WTC11 (cell line): ENCODE data around the gene ZCCHC13. TPM values are rescaled to one million over a fixed set of nuclear protein-coding genes. Genes with fewer than 3 reads are reported as not detected.

Source experiments
- ATAC-seq: fragments of 200-7000 bp; cut with Tn5 transposase; 2 replicates; pipeline ENCODE4 v1.10.0; 2021; ENCODE audit warnings: mild to moderate bottlenecking, moderate library complexity
- CTCF ChIA-PET: fragments of 300-600 bp; sonication (Branson Sonifier 250); formaldehyde crosslinking; loops from one replicate; lab custom pipeline; 2021; ENCODE audit warnings: antibody characterized with exemption; lab: Charles Lee
- POLR2A ChIA-PET: fragments of 350-600 bp; sonication (Branson Sonifier 250); formaldehyde crosslinking; loops from one replicate; lab custom pipeline; 2021; ENCODE audit warnings: antibody characterized with exemption; lab: Charles Lee
- DNase-seq: peaks from one replicate; pipeline ENCODE4 v3.0.0; 2021; ENCODE audit warnings: low spot score
- H3K27ac Mint-ChIP-seq: 2 replicates; pipeline ENCODE4 v1.8.0; 2021; ENCODE audit warnings: mixed read lengths
- H3K27me3 Mint-ChIP-seq: 2 replicates; pipeline ENCODE4 v1.8.0; 2021; ENCODE audit warnings: low read depth, mild to moderate bottlenecking, moderate library complexity, mixed read lengths
- H3K36me3 Mint-ChIP-seq: 2 replicates; pipeline ENCODE4 v1.8.0; 2021; ENCODE audit warnings: mixed read lengths
- H3K4me1 Mint-ChIP-seq: 2 replicates; pipeline ENCODE4 v1.8.0; 2022; ENCODE audit warnings: mixed read lengths
- H3K4me3 Mint-ChIP-seq: 2 replicates; pipeline ENCODE4 v1.8.0; 2021; ENCODE audit warnings: mild to moderate bottlenecking, moderate library complexity, mixed read lengths
- H3K9me3 Mint-ChIP-seq: 2 replicates; pipeline ENCODE4 v1.8.0; 2021; ENCODE audit warnings: mixed read lengths
- AR ChIP-seq: fragments of 250-450 bp; sonication (Bioruptor Pico); IDR thresholded peaks from 2 replicates; pipeline ENCODE4 v1.9.0; 2021; ENCODE audit warnings: mild to moderate bottlenecking
- ATF1 ChIP-seq: sonication (generic); formaldehyde crosslinking; IDR thresholded peaks from 2 replicates; pipeline ENCODE4 v1.8.1; 2023; ENCODE audit warnings: mild to moderate bottlenecking, moderate library complexity, missing genetic modification reagents
- ATF6 ChIP-seq: sonication (generic); formaldehyde crosslinking; IDR thresholded peaks from 2 replicates; pipeline ENCODE4 v1.8.1; 2023; ENCODE audit warnings: mild to moderate bottlenecking, missing genetic modification reagents
- CBFB ChIP-seq: sonication (generic); formaldehyde crosslinking; IDR thresholded peaks from 2 replicates; pipeline ENCODE4 v1.8.1; 2022; ENCODE audit warnings: mild to moderate bottlenecking, low read depth, missing genetic modification reagents
- CREM ChIP-seq: sonication (generic); formaldehyde crosslinking; IDR thresholded peaks from 2 replicates; pipeline ENCODE4 v1.8.1; 2022; ENCODE audit warnings: mild to moderate bottlenecking, missing genetic modification reagents, moderate library complexity
- ERG ChIP-seq: fragments of 250-450 bp; sonication (Bioruptor Pico); IDR thresholded peaks from 2 replicates; pipeline ENCODE4 v1.8.0; 2021; ENCODE audit warnings: mild to moderate bottlenecking
- ESRRA ChIP-seq: sonication (generic); formaldehyde crosslinking; IDR thresholded peaks from 2 replicates; pipeline ENCODE4 v1.8.1; 2022; ENCODE audit warnings: mild to moderate bottlenecking, missing genetic modification reagents, borderline replicate concordance
- FOXK1 ChIP-seq: sonication (generic); formaldehyde crosslinking; IDR thresholded peaks from 2 replicates; pipeline ENCODE4 v1.8.0; 2022; ENCODE audit warnings: mild to moderate bottlenecking, moderate library complexity, missing genetic modification reagents
- FOXP1 ChIP-seq: sonication (generic); formaldehyde crosslinking; IDR thresholded peaks from 2 replicates; pipeline ENCODE4 v1.8.0; 2022; ENCODE audit warnings: missing genetic modification reagents, mild to moderate bottlenecking, moderate library complexity, borderline replicate concordance
- IRF2 ChIP-seq: sonication (generic); formaldehyde crosslinking; IDR thresholded peaks from 2 replicates; pipeline ENCODE4 v1.8.0; 2022; ENCODE audit warnings: low read depth, missing genetic modification reagents, borderline replicate concordance
- KAT7 ChIP-seq: sonication (generic); formaldehyde crosslinking; IDR thresholded peaks from 2 replicates; pipeline ENCODE4 v1.8.1; 2023; ENCODE audit warnings: missing genetic modification reagents, mild to moderate bottlenecking, borderline replicate concordance
- MXD4 ChIP-seq: fragments of 250-450 bp; sonication (Bioruptor Pico); IDR thresholded peaks from 2 replicates; pipeline ENCODE4 v1.8.0; 2021; ENCODE audit warnings: mild to moderate bottlenecking, moderate library complexity, borderline replicate concordance
- NFATC4 ChIP-seq: fragments of 250-450 bp; sonication (Bioruptor Pico); IDR thresholded peaks from 2 replicates; pipeline ENCODE4 v1.9.0; 2021; ENCODE audit warnings: mild to moderate bottlenecking
- NFYB ChIP-seq: sonication (generic); formaldehyde crosslinking; conservative IDR thresholded peaks from 2 replicates; pipeline ENCODE4 v1.8.0; 2022; ENCODE audit warnings: low read depth, missing genetic modification reagents
- OVOL2 ChIP-seq: fragments of 250-450 bp; sonication (Bioruptor Pico); IDR thresholded peaks from 2 replicates; pipeline ENCODE4 v1.9.0; 2021; ENCODE audit warnings: mild to moderate bottlenecking, borderline replicate concordance
- RELA ChIP-seq: sonication (generic); formaldehyde crosslinking; IDR thresholded peaks from 2 replicates; pipeline ENCODE4 v1.8.1; 2022; ENCODE audit warnings: missing genetic modification reagents, mild to moderate bottlenecking, borderline replicate concordance
- TEAD4 ChIP-seq: sonication (generic); formaldehyde crosslinking; IDR thresholded peaks from 2 replicates; pipeline ENCODE4 v1.8.0; 2022; ENCODE audit warnings: mild to moderate bottlenecking, missing genetic modification reagents
- ZMAT4 ChIP-seq: fragments of 250-450 bp; sonication (Bioruptor Pico); IDR thresholded peaks from 2 replicates; pipeline ENCODE4 v1.9.0; 2021; ENCODE audit warnings: mild to moderate bottlenecking
- ZNF219 ChIP-seq: sonication (generic); formaldehyde crosslinking; IDR thresholded peaks from 2 replicates; pipeline ENCODE4 v1.8.0; 2023; ENCODE audit warnings: missing genetic modification reagents, mild to moderate bottlenecking, borderline replicate concordance
- ZNF416 ChIP-seq: fragments of 250-450 bp; sonication (Bioruptor Pico); IDR thresholded peaks from 2 replicates; pipeline ENCODE4 v1.9.0; 2021; ENCODE audit warnings: mild to moderate bottlenecking, inconsistent platforms
- total RNA-seq: library from RNA; stranded (reverse); gene quantifications from 3 replicates; pipeline ENCODE4 v1.2.3, GENCODE V29; 2021
- TF ChIP-seq, protein P1 (sequence below): fragments of 250-450 bp; sonication (Bioruptor Pico); conservative IDR thresholded peaks from 2 replicates; pipeline ENCODE4 v1.9.0; 2021; ENCODE audit warnings: mild to moderate bottlenecking
- TF ChIP-seq, protein P2 (sequence below): fragments of 250-450 bp; sonication (Bioruptor Pico); IDR thresholded peaks from 2 replicates; pipeline ENCODE4 v1.9.0; 2021; ENCODE audit warnings: moderate library complexity, mild to moderate bottlenecking, inconsistent platforms, borderline replicate concordance

Gene ZCCHC13
- total RNA-seq, 1 experiment from 2014 or later = not detected

DNA sequence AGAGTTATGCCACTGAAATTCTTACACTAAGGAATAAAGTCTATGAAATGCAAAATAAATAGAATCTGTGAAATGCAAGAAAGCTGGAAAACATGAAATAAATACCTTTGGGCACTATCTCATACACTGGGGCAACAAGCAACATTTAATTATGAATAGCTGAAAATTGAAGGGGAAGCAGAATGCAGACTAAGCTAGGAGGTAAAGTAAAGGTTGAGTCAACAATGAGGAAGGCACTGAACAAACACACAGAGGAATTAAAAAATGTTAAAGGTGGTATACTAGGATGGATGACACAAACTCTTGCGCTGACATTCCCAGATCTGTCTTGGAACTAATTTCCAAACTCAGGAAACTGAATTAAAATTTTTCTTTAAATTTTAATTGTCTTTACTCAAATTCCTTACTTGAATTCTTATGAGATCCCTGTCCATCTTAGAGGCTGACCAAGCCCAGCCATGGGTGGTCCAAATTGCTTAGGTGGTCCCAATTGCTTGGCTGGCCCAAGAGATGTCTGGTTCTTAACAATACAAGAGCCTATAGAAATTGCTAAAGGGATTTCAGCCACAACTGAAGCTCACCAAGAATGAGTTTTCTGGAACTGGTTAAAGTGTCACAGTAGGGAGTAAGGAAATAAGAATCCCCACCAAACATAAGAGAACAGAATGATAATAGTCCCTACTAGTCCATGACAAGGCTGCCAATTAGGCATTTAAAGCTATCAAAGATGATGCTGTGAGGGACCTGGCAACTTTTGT lies 41.3 kb upstream of the ZCCHC13 start:
- ATAC-seq (peak; percentile 36), DNase-seq (no peak)
- Mint-ChIP-seq H3K4me1 (peaks cover 59% of the 10 kb centered on the region), H3K27ac (peak overlapping the region; percentile 65), H3K4me3 (no peak overlapping the region), H3K36me3 (peaks cover 16% of the 10 kb centered on the region), H3K9me3 (peaks cover 7% of the 10 kb centered on the region; the same call in 1 of the 2 replicates), H3K27me3 (no peaks in the 10 kb centered on the region)
- POLR2A ChIA-PET = no interaction called here
- TF ChIP-seq ZNF416 (CRISPR knock-in tag) = no peak
- TF ChIP-seq FOXK1 = no peak
- TF ChIP-seq FOXP1 (CRISPR knock-in tag) = no peak
- TF ChIP-seq CBFB (CRISPR knock-in tag) = no peak
- no peak for TF ChIP-seq OVOL2 (CRISPR knock-in tag)
- TF ChIP-seq, protein P1, sequence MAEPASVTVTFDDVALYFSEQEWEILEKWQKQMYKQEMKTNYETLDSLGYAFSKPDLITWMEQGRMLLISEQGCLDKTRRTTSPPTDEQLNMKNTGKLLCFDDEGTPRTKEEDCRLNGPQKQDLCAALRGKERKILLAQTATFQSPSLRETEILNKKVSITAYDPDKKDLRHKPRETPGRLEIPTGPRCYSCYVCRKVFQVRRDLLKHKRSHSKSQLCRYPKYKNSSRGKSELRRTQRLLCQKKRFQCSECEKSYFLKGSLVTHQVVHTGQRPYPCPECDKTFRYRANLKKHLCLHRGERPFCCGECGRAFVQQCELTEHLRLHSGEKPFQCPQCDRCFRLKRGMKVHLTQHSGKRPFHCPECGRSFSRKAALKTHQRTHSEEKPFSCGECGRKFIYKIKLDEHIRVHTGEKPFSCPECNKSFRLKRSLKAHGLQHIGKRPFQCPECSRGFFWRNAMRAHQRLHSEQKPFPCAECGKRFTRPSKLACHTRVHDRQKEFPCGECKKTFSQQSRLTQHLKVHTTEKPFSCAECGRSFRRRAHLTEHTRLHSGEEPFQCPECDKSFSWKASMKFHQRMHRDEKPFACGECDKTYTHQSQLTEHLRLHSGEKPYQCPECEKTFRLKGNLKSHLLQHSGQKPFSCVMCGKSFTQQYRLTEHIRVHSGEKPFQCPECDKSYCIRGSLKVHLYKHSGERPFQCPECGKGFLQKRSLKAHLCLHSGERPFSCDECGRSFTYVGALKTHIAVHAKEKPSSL = no peak
- TF ChIP-seq KAT7 = no peak
- no peak for TF ChIP-seq TEAD4 (CRISPR knock-in tag)
- no peak for TF ChIP-seq IRF2 (CRISPR knock-in tag)
- TF ChIP-seq NFATC4 (CRISPR knock-in tag) = no peak
- TF ChIP-seq MXD4 (CRISPR knock-in tag) = no peak
- TF ChIP-seq AR (CRISPR knock-in tag) = no peak
- no peak for TF ChIP-seq CREM (CRISPR knock-in tag)
- TF ChIP-seq ZMAT4 (CRISPR knock-in tag) = no peak
- no peak for TF ChIP-seq ESRRA (CRISPR knock-in tag)
- TF ChIP-seq ZNF219 = no peak
- CTCF ChIA-PET = interaction anchor here (0.7 to 1.4 kb wide), 2 partner anchors 13 to 62 kb away, joined by 3 read pairs; no protein-coding TSS in a partner anchor

GRCh38 chrX:74270393-74270792 lies 33.6 kb upstream of the ZCCHC13 start:
- ATAC-seq (no peak), DNase-seq (no peak)
- ChIA-PET POLR2A (interaction anchor here (1.2 kb wide), 1 partner anchor 55 kb away, joined by 3 read pairs; no protein-coding TSS in a partner anchor), CTCF (interaction anchor here (0.7 to 1.6 kb wide), 2 partner anchors 16 to 55 kb away, joined by 3 to 6 read pairs; no protein-coding TSS in a partner anchor)
- Mint-ChIP-seq H3K9me3 (no peaks in the 10 kb centered on the region), H3K27me3 (no peaks in the 10 kb centered on the region), H3K4me3 (no peak overlapping the region), H3K4me1 (peaks cover 37% of the 10 kb centered on the region), H3K27ac (peak overlapping the region; percentile 61), H3K36me3 (peaks cover 25% of the 10 kb centered on the region)
- TF ChIP-seq ATF1 (CRISPR knock-in tag) (no peak), NFYB (no peak), ATF6 (no peak), ERG (CRISPR knock-in tag) (no peak), RELA (CRISPR knock-in tag) (no peak)
- TF ChIP-seq, protein P1 = no peak
- TF ChIP-seq, protein P2, sequence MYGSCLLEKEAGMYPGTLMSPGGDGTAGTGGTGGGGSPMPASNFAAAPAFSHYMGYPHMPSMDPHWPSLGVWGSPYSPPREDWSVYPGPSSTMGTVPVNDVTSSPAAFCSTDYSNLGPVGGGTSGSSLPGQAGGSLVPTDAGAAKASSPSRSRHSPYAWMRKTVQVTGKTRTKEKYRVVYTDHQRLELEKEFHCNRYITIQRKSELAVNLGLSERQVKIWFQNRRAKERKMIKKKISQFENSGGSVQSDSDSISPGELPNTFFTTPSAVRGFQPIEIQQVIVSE (CRISPR knock-in tag) = no peak
